Epithelial cell of proximal tubule (primary cell): ENCODE data around the gene CFAP141. TPM values are rescaled to one million over a fixed set of nuclear protein-coding genes. Genes with fewer than 3 reads are reported as not detected.
A peak's percentile ranks its signal among the peaks of the same experiment; 100 is the strongest.

Experiments used
- DNase-seq: peaks from one replicate; pipeline ENCODE4 v3.0.0-alpha.2; 2011; ENCODE audit warnings: low read depth
- H3K4me3 ChIP-seq: 2 replicates; pipeline ENCODE4 v1.5.1; 2011; ENCODE audit warnings: low read depth, mild to moderate bottlenecking, low read length
- total RNA-seq: library from RNA; depleted of rRNA; stranded (reverse); fragments of >200 nt; gene quantifications from 2 replicates; pipeline ENCODE4 v1.2.3, GENCODE V29; 2015
- TF ChIP-seq, protein P1 (sequence below): conservative IDR thresholded peaks from 2 replicates; pipeline ENCODE4 v1.5.1; 2012; ENCODE audit warnings: low read depth, mild to moderate bottlenecking, low read length

CFAP141 gene
- total RNA-seq, 1 donor from 2014 or later, result not detected

DNA sequence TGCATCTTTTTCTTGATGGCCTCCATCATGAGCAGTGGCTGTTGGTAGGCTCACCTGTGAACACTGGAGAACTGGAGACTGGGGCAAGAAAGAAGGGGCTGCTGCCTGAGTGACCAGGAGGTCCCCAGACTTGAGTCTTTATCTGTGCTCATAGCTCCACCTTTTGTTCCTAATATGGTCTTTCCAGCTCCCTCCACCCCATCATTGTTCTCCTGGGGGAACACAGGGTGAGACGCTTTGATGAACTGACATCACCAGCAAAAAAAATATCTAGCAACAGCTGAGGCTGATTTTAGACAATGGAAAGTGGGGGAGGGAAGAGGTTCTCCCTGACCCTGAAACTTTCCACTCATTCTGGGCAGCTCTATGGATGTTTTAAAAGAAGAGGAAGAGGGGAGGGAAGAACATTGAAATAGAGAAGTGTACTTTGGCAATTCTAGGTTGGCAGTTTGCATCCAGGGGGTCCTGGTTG lies 14.1 kb downstream of the CFAP141 start, which contains the start of gene TPM3:
TPM3 (minus strand) TSS at position 111 of the 472 bp plus-strand sequence; CDS start at position 29, 82 bp downstream.
- TF ChIP-seq, protein P1, sequence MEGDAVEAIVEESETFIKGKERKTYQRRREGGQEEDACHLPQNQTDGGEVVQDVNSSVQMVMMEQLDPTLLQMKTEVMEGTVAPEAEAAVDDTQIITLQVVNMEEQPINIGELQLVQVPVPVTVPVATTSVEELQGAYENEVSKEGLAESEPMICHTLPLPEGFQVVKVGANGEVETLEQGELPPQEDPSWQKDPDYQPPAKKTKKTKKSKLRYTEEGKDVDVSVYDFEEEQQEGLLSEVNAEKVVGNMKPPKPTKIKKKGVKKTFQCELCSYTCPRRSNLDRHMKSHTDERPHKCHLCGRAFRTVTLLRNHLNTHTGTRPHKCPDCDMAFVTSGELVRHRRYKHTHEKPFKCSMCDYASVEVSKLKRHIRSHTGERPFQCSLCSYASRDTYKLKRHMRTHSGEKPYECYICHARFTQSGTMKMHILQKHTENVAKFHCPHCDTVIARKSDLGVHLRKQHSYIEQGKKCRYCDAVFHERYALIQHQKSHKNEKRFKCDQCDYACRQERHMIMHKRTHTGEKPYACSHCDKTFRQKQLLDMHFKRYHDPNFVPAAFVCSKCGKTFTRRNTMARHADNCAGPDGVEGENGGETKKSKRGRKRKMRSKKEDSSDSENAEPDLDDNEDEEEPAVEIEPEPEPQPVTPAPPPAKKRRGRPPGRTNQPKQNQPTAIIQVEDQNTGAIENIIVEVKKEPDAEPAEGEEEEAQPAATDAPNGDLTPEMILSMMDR, result no peak
- no peak for DNase-seq

GRCh38 chr1:154190550-154190949 lies 15.6 kb downstream of the CFAP141 start:
- no peak for DNase-seq
- H3K4me3 ChIP-seq, result no peak overlapping the region
- TF ChIP-seq, protein P1, result no peak

More for the DNA sequence above, 14.1 kb downstream of the CFAP141 start, which contains the start of gene TPM3:
- no peak within 1 kb of the TSS for H3K4me3 ChIP-seq

DNA sequence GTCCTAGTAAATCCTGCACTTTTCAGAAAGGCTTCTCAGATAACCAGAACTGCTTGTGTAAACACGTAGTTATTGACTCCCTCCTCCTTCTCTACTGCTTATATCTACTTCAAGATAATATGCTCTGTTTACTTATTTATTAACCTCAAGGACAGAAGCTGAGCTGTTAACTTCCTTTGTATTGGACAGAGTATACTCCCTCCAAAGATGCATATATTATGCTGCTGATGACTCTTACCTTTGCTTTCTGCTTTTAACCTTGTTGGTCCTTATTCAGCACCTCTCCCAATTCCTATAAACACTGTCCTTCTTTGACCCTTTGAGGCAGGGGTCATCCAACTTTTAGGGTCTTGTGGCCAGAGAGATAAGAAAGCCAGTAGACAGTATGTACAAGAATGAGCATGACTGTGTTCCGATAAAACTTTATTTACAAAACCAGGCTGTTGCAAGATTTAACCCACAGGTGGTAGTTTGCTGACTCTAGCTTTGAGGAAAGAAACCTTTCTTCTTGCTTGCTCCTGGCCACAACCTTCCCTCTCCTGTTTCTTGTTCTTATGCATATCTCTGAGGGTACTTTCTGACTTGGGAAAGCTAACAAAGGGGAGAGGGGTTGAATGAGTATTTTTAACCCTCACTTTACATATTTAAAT lies 19.2 kb downstream of the CFAP141 start:
- TF ChIP-seq, protein P1, result no peak
- DNase-seq, result no peak
- no peak overlapping the region for H3K4me3 ChIP-seq

- no peak overlapping the region for H3K4me3 ChIP-seq
- TF ChIP-seq, protein P1, result peak; percentile 73
- no peak for DNase-seq
Observed at GRCh38 chr1:154186177-154186576, 20.0 kb downstream of the CFAP141 start.

DNA sequence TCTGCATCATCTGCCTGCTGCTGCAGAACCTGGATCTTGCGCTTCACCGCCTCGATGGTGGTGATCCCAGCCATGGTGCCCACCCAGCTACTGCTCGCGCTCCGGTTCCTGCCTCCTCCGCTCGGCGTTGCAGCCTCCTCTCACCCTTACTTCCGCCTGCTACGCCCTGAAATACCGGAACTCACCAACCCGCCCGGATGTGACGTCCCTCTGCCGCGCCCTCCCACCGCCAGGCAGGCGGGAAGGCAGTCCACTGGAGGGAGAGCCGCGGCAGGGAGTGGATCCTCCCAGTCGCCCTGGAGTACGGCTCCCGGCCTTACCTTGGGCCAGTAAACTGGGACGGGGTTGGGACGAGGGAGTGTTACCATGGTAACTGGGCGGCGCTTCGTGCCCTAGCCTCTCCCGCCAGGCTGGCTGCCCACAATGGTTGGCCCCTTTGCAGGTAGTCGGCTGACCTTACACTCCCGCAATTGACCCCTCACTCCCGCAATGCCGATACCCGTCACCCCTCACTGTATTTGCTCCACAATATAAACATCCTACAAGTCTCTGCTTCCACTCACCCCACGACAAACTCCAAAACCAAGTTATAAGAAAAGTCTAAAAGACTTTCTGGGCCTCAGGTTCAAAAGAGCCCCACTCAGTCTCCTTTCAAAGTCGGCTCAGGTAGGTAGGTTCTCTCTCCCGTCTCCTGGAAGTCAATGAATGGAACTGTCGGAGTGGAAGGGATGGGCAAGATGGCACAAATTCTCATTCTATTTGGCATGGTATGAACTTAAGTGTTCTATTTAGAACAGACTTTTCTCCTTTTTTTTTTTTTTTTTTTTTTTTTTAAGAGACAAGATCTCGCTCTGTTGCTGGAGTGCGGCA lies 22.9 kb downstream of the CFAP141 start:
- H3K4me3 ChIP-seq, result peak overlapping the region; percentile 97
- DNase-seq, result peak; percentile 64
- TF ChIP-seq, protein P1, result no peak

DNA sequence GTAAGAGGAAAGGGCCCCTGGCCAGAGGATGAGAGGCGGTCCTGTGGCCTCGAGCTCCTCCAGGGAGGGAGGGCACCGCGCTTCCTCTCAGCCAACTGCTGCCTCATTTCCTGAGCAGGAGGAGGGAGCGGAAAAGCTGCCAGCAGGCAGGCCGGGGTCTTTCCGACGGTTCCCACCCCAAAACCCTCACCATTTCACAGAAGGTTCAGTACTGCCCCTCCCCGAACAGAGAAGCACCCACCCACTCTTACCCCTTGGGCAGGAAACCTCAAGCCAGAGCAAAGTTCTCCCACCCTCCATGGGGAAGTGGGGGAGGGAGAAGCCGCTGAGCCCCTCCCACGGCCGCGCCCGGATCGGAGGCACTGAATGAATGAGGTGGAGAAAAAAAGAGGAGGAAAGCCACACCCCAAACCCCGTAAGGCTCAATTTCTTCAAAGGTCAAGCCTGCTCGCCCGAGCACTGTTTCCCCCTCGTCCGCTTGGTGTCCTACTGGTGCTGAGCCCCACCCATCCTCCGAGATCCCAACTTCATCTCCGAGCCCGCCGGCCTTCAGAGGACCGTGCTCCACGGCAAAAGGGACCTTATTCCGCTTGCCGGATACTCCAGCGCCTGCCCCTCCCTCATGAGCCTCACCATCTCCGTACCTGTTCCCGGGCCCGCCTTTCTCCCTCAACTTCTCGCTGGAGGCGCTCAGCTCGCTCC lies 23.6 kb downstream of the CFAP141 start:
- H3K4me3 ChIP-seq, result peak overlapping the region; percentile 97
- DNase-seq, result no peak
- TF ChIP-seq, protein P1, result no peak
